Measurements from ENCODE around the gene CDH12. TPM values are rescaled to one million over a fixed set of nuclear protein-coding genes. Genes with fewer than 3 reads are reported as not detected.

CDH12 gene
- total RNA-seq, 2 donors from 2014 or later = 0.14 to 1.0 TPM

DNA sequence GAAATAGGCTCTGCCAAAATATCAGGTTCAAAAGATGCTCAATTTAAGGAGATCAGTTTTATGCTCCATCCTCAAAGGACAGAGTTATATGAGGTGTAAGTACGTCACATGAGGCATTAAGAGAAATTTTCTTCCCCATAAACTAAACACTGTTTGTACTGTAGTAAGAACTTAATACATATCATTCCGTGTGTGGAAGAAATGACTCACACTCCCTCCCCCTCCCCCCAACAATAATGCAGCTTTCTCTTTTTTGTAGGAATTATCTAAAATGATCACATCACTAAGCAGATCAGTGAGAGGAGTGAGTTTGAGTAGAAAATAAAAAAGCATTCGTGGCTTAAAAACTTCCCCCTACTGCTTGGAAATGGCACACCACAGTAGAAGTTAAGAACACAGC, 2.2 kb downstream of the CDH12 start:
- WGBS = 31% methylated on average over 3 of the region's 3 CpGs
- no peaks in the 10 kb centered on the region for H3K27me3 ChIP-seq (replicated peaks; ENCODE audit: insufficient read depth)
- DNase-seq (ENCODE audit: low spot score) = no peak

DNA sequence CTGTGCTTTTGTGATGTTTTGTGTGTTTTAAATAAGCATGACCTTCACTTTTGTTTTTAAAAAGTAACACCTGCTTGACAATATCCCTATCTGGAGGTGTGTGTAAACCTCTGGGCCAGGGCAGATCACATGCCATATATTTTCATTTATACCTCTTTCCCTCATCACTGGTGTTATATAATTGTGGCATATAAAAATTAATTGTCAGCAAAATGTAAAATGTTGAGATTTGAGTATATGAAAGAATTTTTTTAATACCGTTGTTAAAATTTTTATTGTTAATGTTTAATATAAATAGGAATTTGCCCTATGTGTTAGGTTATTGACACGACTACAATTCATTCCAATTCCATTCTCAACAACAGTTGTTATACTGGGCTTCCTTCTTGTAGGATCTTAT, 6.5 kb downstream of the CDH12 start:
- no peaks in the 10 kb centered on the region for H3K9me3 ChIP-seq
- TF ChIP-seq, protein P1, sequence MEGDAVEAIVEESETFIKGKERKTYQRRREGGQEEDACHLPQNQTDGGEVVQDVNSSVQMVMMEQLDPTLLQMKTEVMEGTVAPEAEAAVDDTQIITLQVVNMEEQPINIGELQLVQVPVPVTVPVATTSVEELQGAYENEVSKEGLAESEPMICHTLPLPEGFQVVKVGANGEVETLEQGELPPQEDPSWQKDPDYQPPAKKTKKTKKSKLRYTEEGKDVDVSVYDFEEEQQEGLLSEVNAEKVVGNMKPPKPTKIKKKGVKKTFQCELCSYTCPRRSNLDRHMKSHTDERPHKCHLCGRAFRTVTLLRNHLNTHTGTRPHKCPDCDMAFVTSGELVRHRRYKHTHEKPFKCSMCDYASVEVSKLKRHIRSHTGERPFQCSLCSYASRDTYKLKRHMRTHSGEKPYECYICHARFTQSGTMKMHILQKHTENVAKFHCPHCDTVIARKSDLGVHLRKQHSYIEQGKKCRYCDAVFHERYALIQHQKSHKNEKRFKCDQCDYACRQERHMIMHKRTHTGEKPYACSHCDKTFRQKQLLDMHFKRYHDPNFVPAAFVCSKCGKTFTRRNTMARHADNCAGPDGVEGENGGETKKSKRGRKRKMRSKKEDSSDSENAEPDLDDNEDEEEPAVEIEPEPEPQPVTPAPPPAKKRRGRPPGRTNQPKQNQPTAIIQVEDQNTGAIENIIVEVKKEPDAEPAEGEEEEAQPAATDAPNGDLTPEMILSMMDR (IDR thresholded peaks at IDR 0.05) = no peak
- TF ChIP-seq POLR2A (IDR thresholded peaks at IDR 0.05) (no peak), POLR2AphosphoS5 (IDR thresholded peaks at IDR 0.05) (no peak)
- H3K4me1 ChIP-seq (replicated peaks) = no peaks in the 10 kb centered on the region
- no peak overlapping the region for H3K27ac ChIP-seq
- H3K4me3 ChIP-seq = no peak overlapping the region
- DNase-seq (ENCODE audit: low spot score) = no peak
- no peaks in the 10 kb centered on the region for H3K36me3 ChIP-seq
- intact Hi-C loops (cut with DNase I) = no loop called here
- WGBS = 86% methylated on average over 2 of the region's 2 CpGs
- no peaks in the 10 kb centered on the region for H3K27me3 ChIP-seq (replicated peaks; ENCODE audit: insufficient read depth)

More for the DNA sequence above, 2.2 kb downstream of the CDH12 start:
- Histone ChIP-seq H3K27ac (no peak overlapping the region), H3K36me3 (no peaks in the 10 kb centered on the region), H3K4me1 (replicated peaks) (no peaks in the 10 kb centered on the region), H3K9me3 (no peaks in the 10 kb centered on the region), H3K4me3 (no peak overlapping the region)
- intact Hi-C loops (cut with DNase I) = no loop called here
- TF ChIP-seq POLR2AphosphoS5 (IDR thresholded peaks at IDR 0.05) (no peak), POLR2A (IDR thresholded peaks at IDR 0.05) (no peak)
- TF ChIP-seq, protein P1 (IDR thresholded peaks at IDR 0.05) = no peak

DNA sequence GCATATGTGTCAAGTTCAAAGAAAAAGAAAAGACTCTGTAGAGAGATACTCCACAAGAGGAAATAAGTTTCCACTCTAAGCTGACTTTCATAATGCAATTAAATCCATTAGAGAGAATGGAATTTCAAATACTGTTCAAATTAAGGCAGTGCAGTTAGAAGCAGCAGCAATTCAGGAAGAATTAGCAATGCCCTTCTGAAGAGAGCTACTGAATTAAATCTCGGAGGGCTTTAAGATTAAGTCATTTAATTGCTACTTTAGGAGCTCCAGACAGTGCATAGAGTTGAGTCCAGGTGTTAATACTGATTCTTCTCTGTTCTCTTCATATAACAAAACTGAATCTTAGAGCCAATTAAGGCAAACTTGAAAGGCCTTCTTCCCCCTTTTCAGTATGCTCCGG, 8.5 kb downstream of the CDH12 start:
- 86% methylated on average over 2 of the region's 2 CpGs for WGBS
- intact Hi-C loops (cut with DNase I) = no loop called here
- Histone ChIP-seq H3K4me3 (no peak overlapping the region), H3K9me3 (no peaks in the 10 kb centered on the region), H3K36me3 (no peaks in the 10 kb centered on the region), H3K27ac (no peak overlapping the region), H3K4me1 (replicated peaks) (no peaks in the 10 kb centered on the region), H3K27me3 (replicated peaks; ENCODE audit: insufficient read depth) (no peaks in the 10 kb centered on the region)
- TF ChIP-seq POLR2A (IDR thresholded peaks at IDR 0.05) (no peak), POLR2AphosphoS5 (IDR thresholded peaks at IDR 0.05) (no peak)
- TF ChIP-seq, protein P1 (IDR thresholded peaks at IDR 0.05) = no peak
- DNase-seq (ENCODE audit: low spot score) = no peak

DNA sequence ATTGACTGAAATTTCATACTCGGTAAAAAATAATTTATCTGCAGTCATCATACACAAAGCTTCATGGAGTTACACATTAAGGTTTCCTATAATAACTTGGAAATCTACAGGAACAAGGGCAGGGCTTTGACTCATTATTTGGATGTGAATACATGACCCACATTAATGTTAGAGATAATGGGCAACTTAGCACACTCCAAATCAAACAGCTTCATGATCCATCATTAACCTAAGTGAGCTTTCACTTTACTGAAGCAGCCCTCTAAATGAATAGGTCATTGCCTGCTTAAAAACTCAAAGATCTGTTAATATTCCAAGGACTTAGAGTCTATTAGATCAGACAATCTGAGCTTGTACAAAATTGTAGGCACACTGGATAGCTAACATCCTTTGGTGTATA, 9.0 kb downstream of the CDH12 start:
- Histone ChIP-seq H3K27me3 (replicated peaks; ENCODE audit: insufficient read depth) (no peaks in the 10 kb centered on the region), H3K4me3 (no peak overlapping the region), H3K9me3 (no peaks in the 10 kb centered on the region), H3K27ac (no peak overlapping the region), H3K36me3 (no peaks in the 10 kb centered on the region), H3K4me1 (replicated peaks) (no peaks in the 10 kb centered on the region)
- TF ChIP-seq POLR2AphosphoS5 (IDR thresholded peaks at IDR 0.05) (no peak), POLR2A (IDR thresholded peaks at IDR 0.05) (no peak)
- TF ChIP-seq, protein P1 (IDR thresholded peaks at IDR 0.05) = no peak
- no peak for DNase-seq (ENCODE audit: low spot score)
- 95% methylated on average over 1 of the region's 1 CpG for WGBS
- intact Hi-C loops (cut with DNase I) = no loop called here

DNA sequence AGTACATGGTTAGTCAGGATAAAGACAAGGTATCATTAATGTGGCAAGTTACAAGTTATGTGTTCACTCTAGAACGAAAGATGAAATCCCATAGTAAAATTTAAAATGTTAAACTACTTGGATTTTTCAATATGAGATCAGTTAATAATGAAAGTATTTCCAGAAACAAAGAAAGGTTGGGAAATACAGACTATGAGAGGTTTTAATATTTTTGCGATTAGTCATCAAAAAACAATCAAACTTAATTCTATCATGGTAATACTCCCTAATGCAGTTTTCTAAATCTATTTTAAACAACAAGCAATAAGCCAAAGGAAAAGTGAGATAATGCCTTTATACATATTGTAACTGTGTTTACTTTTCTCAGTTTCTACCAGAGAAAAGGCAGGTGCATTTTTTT, 10.6 kb downstream of the CDH12 start:
- Histone ChIP-seq H3K36me3 (no peaks in the 10 kb centered on the region), H3K4me1 (replicated peaks) (no peaks in the 10 kb centered on the region), H3K4me3 (no peak overlapping the region), H3K27me3 (replicated peaks; ENCODE audit: insufficient read depth) (no peaks in the 10 kb centered on the region), H3K9me3 (no peaks in the 10 kb centered on the region), H3K27ac (no peak overlapping the region)
- no peak for DNase-seq (ENCODE audit: low spot score)
- intact Hi-C loops (cut with DNase I) = no loop called here
- 83% methylated on average over 2 of the region's 2 CpGs for whole genome bisulfite sequencing
- no peak for TF ChIP-seq POLR2A (IDR thresholded peaks at IDR 0.05)
- TF ChIP-seq, protein P1 (IDR thresholded peaks at IDR 0.05) = no peak
- TF ChIP-seq POLR2AphosphoS5 (IDR thresholded peaks at IDR 0.05) = no peak
